HEK293 (cell line): ENCODE results near the gene TRIM28.

Experiments
- FEZF1 ChIP-seq: fragments of 450-650 bp; formaldehyde crosslinking; IDR thresholded peaks from 2 replicates; pipeline ENCODE4 v1.5.1; 2016; ENCODE audit warnings: missing biosample characterization, missing genetic modification characterization
- KLF7 ChIP-seq: fragments of 450-650 bp; formaldehyde crosslinking; IDR thresholded peaks from 2 replicates; pipeline ENCODE4 v1.5.1; 2016; ENCODE audit warnings: missing biosample characterization, missing genetic modification characterization, borderline replicate concordance
- SP3 ChIP-seq: fragments of 450-650 bp; formaldehyde crosslinking; IDR thresholded peaks from 2 replicates; pipeline ENCODE4 v1.5.1; 2016; ENCODE audit warnings: missing biosample characterization, missing genetic modification characterization
- SP7 ChIP-seq: fragments of 450-650 bp; formaldehyde crosslinking; IDR thresholded peaks from 2 replicates; pipeline ENCODE4 v1.5.1; 2016; ENCODE audit warnings: missing biosample characterization, missing genetic modification characterization
- YY2 ChIP-seq: fragments of 450-650 bp; formaldehyde crosslinking; IDR thresholded peaks from 2 replicates; pipeline ENCODE4 v1.5.1; 2016; ENCODE audit warnings: missing biosample characterization, missing genetic modification characterization
- ZBTB1 ChIP-seq: fragments of 450-650 bp; formaldehyde crosslinking; IDR thresholded peaks from 2 replicates; pipeline ENCODE4 v1.5.1; 2016; ENCODE audit warnings: missing biosample characterization, missing genetic modification characterization
- ZBTB11 ChIP-seq: fragments of 450-650 bp; formaldehyde crosslinking; conservative IDR thresholded peaks from 2 replicates; pipeline ENCODE4 v1.5.1; 2016; ENCODE audit warnings: low read depth, missing biosample characterization, missing genetic modification characterization
- ZBTB20 ChIP-seq: fragments of 450-650 bp; formaldehyde crosslinking; IDR thresholded peaks from 2 replicates; pipeline ENCODE4 v1.5.1; 2016; ENCODE audit warnings: missing biosample characterization, missing genetic modification characterization
- ZBTB44 ChIP-seq: fragments of 450-650 bp; IDR thresholded peaks from 2 replicates; pipeline ENCODE4 v1.5.1; 2018; ENCODE audit warnings: missing biosample characterization, mild to moderate bottlenecking, missing genetic modification characterization
- ZBTB48 ChIP-seq: fragments of 450-650 bp; formaldehyde crosslinking; IDR thresholded peaks from 2 replicates; pipeline ENCODE4 v1.5.1; 2016; ENCODE audit warnings: missing biosample characterization, missing genetic modification characterization
- ZBTB6 ChIP-seq: fragments of 450-650 bp; formaldehyde crosslinking; IDR thresholded peaks from 2 replicates; pipeline ENCODE4 v1.5.1; 2017; ENCODE audit warnings: missing biosample characterization, missing genetic modification characterization
- ZFP37 ChIP-seq: fragments of 450-650 bp; formaldehyde crosslinking; IDR thresholded peaks from 2 replicates; pipeline ENCODE4 v1.5.1; 2016; ENCODE audit warnings: missing biosample characterization, missing genetic modification characterization
- ZNF473 ChIP-seq: fragments of 450-650 bp; formaldehyde crosslinking; IDR thresholded peaks from 2 replicates; pipeline ENCODE4 v1.5.1; 2017; ENCODE audit warnings: missing biosample characterization, missing genetic modification characterization
- ZNF514 ChIP-seq: fragments of 450-650 bp; formaldehyde crosslinking; IDR thresholded peaks from 2 replicates; pipeline ENCODE4 v1.5.1; 2016; ENCODE audit warnings: missing biosample characterization, missing genetic modification characterization
- ZNF521 ChIP-seq: fragments of 450-650 bp; formaldehyde crosslinking; IDR thresholded peaks from 2 replicates; pipeline ENCODE4 v1.5.1; 2017; ENCODE audit warnings: missing biosample characterization, mild to moderate bottlenecking, missing genetic modification characterization
- ZNF549 ChIP-seq: fragments of 450-650 bp; IDR thresholded peaks from 2 replicates; pipeline ENCODE4 v1.5.1; 2018; ENCODE audit warnings: missing biosample characterization, missing genetic modification characterization, mild to moderate bottlenecking, inconsistent platforms, moderate library complexity
- ZNF610 ChIP-seq: fragments of 450-650 bp; formaldehyde crosslinking; IDR thresholded peaks from 2 replicates; pipeline ENCODE4 v1.5.1; 2016; ENCODE audit warnings: missing biosample characterization, missing genetic modification characterization, borderline replicate concordance
- ZNF692 ChIP-seq: fragments of 450-650 bp; formaldehyde crosslinking; IDR thresholded peaks from 2 replicates; pipeline ENCODE4 v1.5.1; 2016; ENCODE audit warnings: missing biosample characterization, missing genetic modification characterization
- ZNF792 ChIP-seq: fragments of 450-650 bp; formaldehyde crosslinking; IDR thresholded peaks from 2 replicates; pipeline ENCODE4 v1.5.1; 2016; ENCODE audit warnings: missing biosample characterization, missing genetic modification characterization
- ZNF837 ChIP-seq: fragments of 450-650 bp; formaldehyde crosslinking; IDR thresholded peaks from 2 replicates; pipeline ENCODE4 v1.5.1; 2016; ENCODE audit warnings: missing biosample characterization, missing genetic modification characterization
- ZSCAN18 ChIP-seq: fragments of 450-650 bp; formaldehyde crosslinking; IDR thresholded peaks from 2 replicates; pipeline ENCODE4 v1.5.1; 2016; ENCODE audit warnings: missing biosample characterization, missing genetic modification characterization

TRIM28 gene

GRCh38 chr19:58572818-58573657 lies 29.2 kb downstream of the TRIM28 start, which contains the start of gene MZF1 (continued):
- peak; percentile 90 for TF ChIP-seq ZBTB11 (tag by site-specific recombination)
- peak; percentile 77 for TF ChIP-seq SP7
- TF ChIP-seq SP3 = peak; percentile 94
- peak; percentile 97 for TF ChIP-seq ZSCAN18
- TF ChIP-seq ZNF610 (tag by site-specific recombination) = peak; percentile 88; the same call in 1 of the 2 replicates
- TF ChIP-seq ZBTB1 (tag by site-specific recombination) = no peak
- no peak for TF ChIP-seq ZBTB44 (tag by site-specific recombination)
- peak; percentile 84; the same call in 1 of the 2 replicates for TF ChIP-seq ZNF792 (tag by site-specific recombination)
- peak; percentile 67; the same call in 1 of the 2 replicates for TF ChIP-seq YY2 (tag by site-specific recombination)
- no peak for TF ChIP-seq ZNF521 (tag by site-specific recombination)
- TF ChIP-seq ZNF514 (tag by site-specific recombination) = no peak
- TF ChIP-seq KLF7 (tag by site-specific recombination) = peak; percentile 72; the same call in 1 of the 2 replicates
- TF ChIP-seq ZFP37 (tag by site-specific recombination) = peak; percentile 57; the same call in 1 of the 2 replicates
- peak; percentile 36; the same call in 1 of the 2 replicates for TF ChIP-seq ZBTB48 (tag by site-specific recombination)
- no peak for TF ChIP-seq ZNF473 (tag by site-specific recombination)
- TF ChIP-seq ZNF549 (tag by site-specific recombination) = no peak
- peak; percentile 89 for TF ChIP-seq ZNF692
- TF ChIP-seq ZNF837 = no peak
- TF ChIP-seq ZBTB20 (tag by site-specific recombination) = peak; percentile 53; the same call in 1 of the 2 replicates
- peak; percentile 96 for TF ChIP-seq ZBTB6 (tag by site-specific recombination)
- TF ChIP-seq FEZF1 (tag by site-specific recombination) = no peak; the same call in 1 of the 2 replicates
